ENCODE measurements around the gene EIF4G2.

DNA sequence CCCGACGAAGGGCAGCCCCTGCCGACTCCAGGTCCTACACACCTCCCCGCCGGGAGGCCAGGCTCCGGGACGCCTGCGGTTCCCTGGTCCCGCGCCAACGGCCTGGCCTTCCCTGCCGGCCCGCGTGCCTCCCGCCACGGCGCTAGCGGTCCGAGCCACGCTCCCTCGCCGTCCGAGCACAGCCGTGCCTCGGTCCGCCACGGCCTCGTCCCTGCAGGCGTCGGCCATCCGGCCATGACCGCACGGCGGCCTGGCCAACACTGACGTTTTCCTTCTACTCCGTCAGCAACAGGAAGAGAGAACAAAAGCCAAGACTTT is 532 bp downstream of the EIF4G2 start:
- TF ChIP-seq, protein P1, sequence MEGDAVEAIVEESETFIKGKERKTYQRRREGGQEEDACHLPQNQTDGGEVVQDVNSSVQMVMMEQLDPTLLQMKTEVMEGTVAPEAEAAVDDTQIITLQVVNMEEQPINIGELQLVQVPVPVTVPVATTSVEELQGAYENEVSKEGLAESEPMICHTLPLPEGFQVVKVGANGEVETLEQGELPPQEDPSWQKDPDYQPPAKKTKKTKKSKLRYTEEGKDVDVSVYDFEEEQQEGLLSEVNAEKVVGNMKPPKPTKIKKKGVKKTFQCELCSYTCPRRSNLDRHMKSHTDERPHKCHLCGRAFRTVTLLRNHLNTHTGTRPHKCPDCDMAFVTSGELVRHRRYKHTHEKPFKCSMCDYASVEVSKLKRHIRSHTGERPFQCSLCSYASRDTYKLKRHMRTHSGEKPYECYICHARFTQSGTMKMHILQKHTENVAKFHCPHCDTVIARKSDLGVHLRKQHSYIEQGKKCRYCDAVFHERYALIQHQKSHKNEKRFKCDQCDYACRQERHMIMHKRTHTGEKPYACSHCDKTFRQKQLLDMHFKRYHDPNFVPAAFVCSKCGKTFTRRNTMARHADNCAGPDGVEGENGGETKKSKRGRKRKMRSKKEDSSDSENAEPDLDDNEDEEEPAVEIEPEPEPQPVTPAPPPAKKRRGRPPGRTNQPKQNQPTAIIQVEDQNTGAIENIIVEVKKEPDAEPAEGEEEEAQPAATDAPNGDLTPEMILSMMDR (conservative IDR thresholded peaks at IDR 0.05; ENCODE audit: low read depth, low read length), result no peak
- no peak for TF ChIP-seq EZH2 (IDR thresholded peaks at IDR 0.05; ENCODE audit: low read length, unreplicated experiment)
- no peak for TF ChIP-seq EZH2phosphoT487 (IDR thresholded peaks at IDR 0.05; ENCODE audit: borderline replicate concordance, low read length)

Measured in PC-3 (cell line).